Measurements from ENCODE around the gene MTR. TPM values are rescaled to one million over a fixed set of nuclear protein-coding genes. Genes with fewer than 3 reads are reported as not detected.

Gene MTR
- total RNA-seq, 1 experiment from 2014 or later = 27.5 TPM

DNA sequence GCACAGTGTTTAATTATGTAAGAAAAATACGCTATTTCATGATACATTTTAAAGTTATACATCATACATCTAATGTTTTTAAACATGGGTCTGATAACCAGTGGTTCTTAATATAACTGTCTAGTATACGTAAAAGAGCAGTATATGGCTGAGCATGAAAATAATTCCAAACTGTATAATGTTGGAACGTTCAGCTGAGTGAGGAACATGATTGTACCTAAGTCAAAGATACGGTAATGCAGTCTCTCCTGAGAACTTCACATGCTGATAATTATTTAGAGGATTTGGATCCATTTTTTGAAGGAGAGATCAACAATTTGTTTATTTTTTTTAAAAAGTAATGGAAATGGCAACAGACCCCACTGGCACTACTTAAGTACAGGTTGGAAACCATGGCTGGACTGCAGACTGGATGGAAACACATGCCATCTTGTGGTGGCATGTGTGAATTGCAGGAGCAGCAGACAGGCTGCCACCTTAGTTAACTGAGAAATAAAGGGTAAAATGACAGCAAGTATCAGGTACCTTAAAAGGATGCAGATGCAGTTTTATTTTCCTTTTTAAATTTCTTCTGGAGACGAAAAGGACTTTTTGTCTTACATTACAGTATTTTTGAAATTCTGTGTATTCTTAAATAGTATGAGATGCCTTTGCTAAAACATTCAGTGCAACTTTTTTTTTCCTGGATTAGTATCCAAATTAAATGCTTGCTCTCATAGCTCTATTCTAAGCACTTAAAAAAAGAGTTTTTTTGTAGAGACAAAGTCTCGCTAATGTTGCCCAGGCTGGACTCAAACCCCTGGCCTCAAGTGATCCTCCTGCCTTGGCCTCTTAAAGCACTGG, 73.8 kb downstream of the MTR start:
- H3K4me3 Mint-ChIP-seq = no peak overlapping the region
- POLR2A ChIA-PET = no interaction called here
- no peaks in the 10 kb centered on the region; the same call in 1 of the 2 replicates for H3K9me3 Mint-ChIP-seq
- TF ChIP-seq ZNF263 (CRISPR knock-in tag; IDR thresholded peaks at IDR 0.05; ENCODE audit: low read depth) = no peak
- TF ChIP-seq CTCF (IDR thresholded peaks at IDR 0.05) = peak; percentile 89
- H3K4me1 Mint-ChIP-seq = peaks cover 2% of the 10 kb centered on the region; the same call in 1 of the 2 replicates
- ATAC-seq (peak; percentile 82), DNase-seq (ENCODE audit: low spot score) (peak; percentile 50)
- CTCF ChIA-PET = interaction anchor here (0.8 to 1.4 kb wide), 3 partner anchors 57 to 694 kb away, joined by 3 read pairs; no protein-coding TSS in a partner anchor
- peaks cover 24% of the 10 kb centered on the region for H3K36me3 Mint-ChIP-seq
- H3K27me3 Mint-ChIP-seq (ENCODE audit: low read depth) = no peaks in the 10 kb centered on the region
- H3K27ac Mint-ChIP-seq = no peak overlapping the region

DNA sequence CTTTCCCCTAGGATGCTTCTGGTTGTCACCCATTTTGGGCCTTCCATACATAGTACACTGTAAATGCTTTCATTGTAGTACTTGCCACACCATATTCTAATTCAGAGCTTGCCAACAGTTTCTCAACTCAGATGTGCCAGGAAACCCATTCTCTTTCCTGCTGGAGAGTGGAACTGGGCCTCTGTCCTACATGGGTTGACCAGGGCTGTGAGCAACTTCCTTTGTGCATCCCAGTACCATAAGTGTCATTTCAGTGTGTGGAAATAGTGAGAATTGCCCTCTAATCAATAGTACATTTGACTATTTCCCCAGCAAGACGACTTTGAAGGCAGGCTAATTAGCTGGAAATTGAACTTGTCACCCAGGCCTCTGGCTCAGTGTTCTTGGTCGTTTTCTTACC, 74.8 kb downstream of the MTR start:
- CTCF ChIA-PET = interaction anchor here (0.9 to 1.4 kb wide), 4 partner anchors 247 to 693 kb away, joined by 3 to 5 read pairs (median 3); no protein-coding TSS in a partner anchor
- ATAC-seq (no peak), DNase-seq (ENCODE audit: low spot score) (no peak)
- TF ChIP-seq ZNF219 (CRISPR knock-in tag; IDR thresholded peaks at IDR 0.05; ENCODE audit: borderline replicate concordance) (no peak), TEAD4 (CRISPR knock-in tag; IDR thresholded peaks at IDR 0.05) (no peak), ZNF263 (CRISPR knock-in tag; IDR thresholded peaks at IDR 0.05; ENCODE audit: low read depth) (no peak), ESRRA (CRISPR knock-in tag; IDR thresholded peaks at IDR 0.05; ENCODE audit: borderline replicate concordance) (no peak)
- no peaks in the 10 kb centered on the region; the same call in 1 of the 2 replicates for H3K9me3 Mint-ChIP-seq
- H3K27me3 Mint-ChIP-seq (ENCODE audit: low read depth) = no peaks in the 10 kb centered on the region
- H3K27ac Mint-ChIP-seq = no peak overlapping the region
- H3K36me3 Mint-ChIP-seq = peaks cover 27% of the 10 kb centered on the region
- peaks cover 2% of the 10 kb centered on the region; the same call in 1 of the 2 replicates for H3K4me1 Mint-ChIP-seq
- POLR2A ChIA-PET = no interaction called here
- no peak overlapping the region for H3K4me3 Mint-ChIP-seq

GRCh38 chr1:236870721-236871120, 75.6 kb downstream of the MTR start:
- Mint-ChIP-seq H3K9me3 (no peaks in the 10 kb centered on the region; the same call in 1 of the 2 replicates), H3K4me1 (peaks cover 2% of the 10 kb centered on the region; the same call in 1 of the 2 replicates), H3K4me3 (no peak overlapping the region), H3K36me3 (peaks cover 30% of the 10 kb centered on the region), H3K27me3 (ENCODE audit: low read depth) (no peaks in the 10 kb centered on the region), H3K27ac (no peak overlapping the region)
- ChIA-PET CTCF (interaction anchor here (0.9 kb wide), 1 partner anchor 262 kb away, joined by 5 read pairs; no protein-coding TSS in a partner anchor), POLR2A (no interaction called here)
- no peak for DNase-seq (ENCODE audit: low spot score)
- ATAC-seq = no peak
- TF ChIP-seq MXD4 (CRISPR knock-in tag; IDR thresholded peaks at IDR 0.05; ENCODE audit: borderline replicate concordance) (no peak), ATF3 (CRISPR knock-in tag; conservative IDR thresholded peaks at IDR 0.05) (no peak), JAZF1 (CRISPR knock-in tag; IDR thresholded peaks at IDR 0.05) (no peak), ZNF671 (CRISPR knock-in tag; IDR thresholded peaks at IDR 0.05) (no peak), OVOL2 (CRISPR knock-in tag; IDR thresholded peaks at IDR 0.05; ENCODE audit: borderline replicate concordance) (no peak), FOXJ3 (CRISPR knock-in tag; IDR thresholded peaks at IDR 0.05; ENCODE audit: borderline replicate concordance) (no peak), GRHL2 (CRISPR knock-in tag; IDR thresholded peaks at IDR 0.05; ENCODE audit: insufficient replicate concordance, severe bottlenecking) (no peak), FOXP4 (CRISPR knock-in tag; IDR thresholded peaks at IDR 0.05) (no peak), NFE2L1 (CRISPR knock-in tag; IDR thresholded peaks at IDR 0.05) (no peak), ESRRA (CRISPR knock-in tag; IDR thresholded peaks at IDR 0.05; ENCODE audit: borderline replicate concordance) (no peak), SP1 (CRISPR knock-in tag; conservative IDR thresholded peaks at IDR 0.05) (no peak), CTCF (IDR thresholded peaks at IDR 0.05) (no peak), KAT7 (CRISPR knock-in tag; IDR thresholded peaks at IDR 0.05; ENCODE audit: borderline replicate concordance) (no peak), ZNF121 (CRISPR knock-in tag; IDR thresholded peaks at IDR 0.05) (no peak), ZNF232 (CRISPR knock-in tag; IDR thresholded peaks at IDR 0.05) (no peak)
- TF ChIP-seq, protein P1, sequence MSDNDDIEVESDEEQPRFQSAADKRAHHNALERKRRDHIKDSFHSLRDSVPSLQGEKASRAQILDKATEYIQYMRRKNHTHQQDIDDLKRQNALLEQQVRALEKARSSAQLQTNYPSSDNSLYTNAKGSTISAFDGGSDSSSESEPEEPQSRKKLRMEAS (CRISPR knock-in tag; IDR thresholded peaks at IDR 0.05) = no peak
- TF ChIP-seq, protein P2, sequence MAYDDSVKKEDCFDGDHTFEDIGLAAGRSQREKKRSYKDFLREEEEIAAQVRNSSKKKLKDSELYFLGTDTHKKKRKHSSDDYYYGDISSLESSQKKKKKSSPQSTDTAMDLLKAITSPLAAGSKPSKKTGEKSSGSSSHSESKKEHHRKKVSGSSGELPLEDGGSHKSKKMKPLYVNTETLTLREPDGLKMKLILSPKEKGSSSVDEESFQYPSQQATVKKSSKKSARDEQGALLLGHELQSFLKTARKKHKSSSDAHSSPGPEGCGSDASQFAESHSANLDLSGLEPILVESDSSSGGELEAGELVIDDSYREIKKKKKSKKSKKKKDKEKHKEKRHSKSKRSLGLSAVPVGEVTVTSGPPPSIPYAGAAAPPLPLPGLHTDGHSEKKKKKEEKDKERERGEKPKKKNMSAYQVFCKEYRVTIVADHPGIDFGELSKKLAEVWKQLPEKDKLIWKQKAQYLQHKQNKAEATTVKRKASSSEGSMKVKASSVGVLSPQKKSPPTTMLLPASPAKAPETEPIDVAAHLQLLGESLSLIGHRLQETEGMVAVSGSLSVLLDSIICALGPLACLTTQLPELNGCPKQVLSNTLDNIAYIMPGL (CRISPR knock-in tag; IDR thresholded peaks at IDR 0.05) = no peak
- TF ChIP-seq, protein P3, sequence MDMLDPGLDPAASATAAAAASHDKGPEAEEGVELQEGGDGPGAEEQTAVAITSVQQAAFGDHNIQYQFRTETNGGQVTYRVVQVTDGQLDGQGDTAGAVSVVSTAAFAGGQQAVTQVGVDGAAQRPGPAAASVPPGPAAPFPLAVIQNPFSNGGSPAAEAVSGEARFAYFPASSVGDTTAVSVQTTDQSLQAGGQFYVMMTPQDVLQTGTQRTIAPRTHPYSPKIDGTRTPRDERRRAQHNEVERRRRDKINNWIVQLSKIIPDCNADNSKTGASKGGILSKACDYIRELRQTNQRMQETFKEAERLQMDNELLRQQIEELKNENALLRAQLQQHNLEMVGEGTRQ (CRISPR knock-in tag; IDR thresholded peaks at IDR 0.05) = no peak

All from WTC11 (cell line).